ENCODE measurements around the gene HOXC9. TPM values are rescaled to one million over a fixed set of nuclear protein-coding genes. Genes with fewer than 3 reads are reported as not detected.

The HOXC9 gene
- total RNA-seq, 1 donor from 2014 or later: not detected

GRCh38 chr12:53999559-54000115 is 324 bp upstream of the HOXC9 start:
- DNase-seq (ENCODE audit: low read depth, low spot score): no peak

GRCh38 chr12:54001283-54002187 is 1.6 kb downstream of the HOXC9 start:
- DNase-seq (ENCODE audit: low read depth, low spot score): no peak

- no peak for DNase-seq (ENCODE audit: low read depth, low spot score)
Measured at GRCh38 chr12:54002278-54002914, 2.4 kb downstream of the HOXC9 start.

- DNase-seq (ENCODE audit: low read depth, low spot score): no peak
Measured at GRCh38 chr12:54002915-54003389, 3.0 kb downstream of the HOXC9 start.

GRCh38 chr12:54003625-54004024 is 3.7 kb downstream of the HOXC9 start:
- DNase-seq (ENCODE audit: low read depth, low spot score): no peak

GRCh38 chr12:54004063-54004840 is 4.3 kb downstream of the HOXC9 start:
- no peak for DNase-seq (ENCODE audit: low read depth, low spot score)

GRCh38 chr12:54004841-54005530 is 5.0 kb downstream of the HOXC9 start:
- no peak for DNase-seq (ENCODE audit: low read depth, low spot score)

GRCh38 chr12:54005531-54005852 is 5.5 kb downstream of the HOXC9 start:
- no peak for DNase-seq (ENCODE audit: low read depth, low spot score)

GRCh38 chr12:54005853-54006558 is 6.0 kb downstream of the HOXC9 start:
- peak; percentile 19 for DNase-seq (ENCODE audit: low read depth, low spot score)

GRCh38 chr12:54006559-54007220 is 6.7 kb downstream of the HOXC9 start:
- no peak for DNase-seq (ENCODE audit: low read depth, low spot score)

GRCh38 chr12:54007538-54008259 is 7.7 kb downstream of the HOXC9 start:
- no peak for DNase-seq (ENCODE audit: low read depth, low spot score)

GRCh38 chr12:54008260-54008552 is 8.2 kb downstream of the HOXC9 start:
- DNase-seq (ENCODE audit: low read depth, low spot score): no peak

GRCh38 chr12:54009171-54010052 is 9.5 kb downstream of the HOXC9 start:
- no peak for DNase-seq (ENCODE audit: low read depth, low spot score)

- no peak for DNase-seq (ENCODE audit: low read depth, low spot score)
Measured at GRCh38 chr12:54010053-54010971, 10.4 kb downstream of the HOXC9 start.

GRCh38 chr12:54010972-54011664 is 11.2 kb downstream of the HOXC9 start:
- no peak for DNase-seq (ENCODE audit: low read depth, low spot score)

- no peak for DNase-seq (ENCODE audit: low read depth, low spot score)
Measured at GRCh38 chr12:54011665-54012532, 11.9 kb downstream of the HOXC9 start.

Data from pulmonary artery endothelial cell (primary cell).